Common myeloid progenitor, CD34-positive (primary cell): Measurements from ENCODE around the gene CDK19.

Source experiments
- CTCF ChIA-PET: fragments of 350-600 bp; sonication (Branson Sonifier 250); formaldehyde crosslinking; loops from one replicate; lab custom pipeline; 2021; ENCODE audit warnings: antibody characterized with exemption; lab: Charles Lee
- POLR2A ChIA-PET: fragments of 350-600 bp; sonication (Branson Sonifier 250); formaldehyde crosslinking; loops from one replicate; lab custom pipeline; 2021; ENCODE audit warnings: antibody characterized with exemption; lab: Charles Lee
- DNase-seq, 3 donors: peaks; one replicate each; pipeline versions ENCODE4 v3.0.0 to v3.0.0-alpha.2; 2013
- H3K27ac ChIP-seq, 2 experiments: 1 replicate in 1 of 2; 2 replicates in 1 of 2; pipeline ENCODE4 v1.7.0; 2013; ENCODE audit warnings: inconsistent platforms in 2 of 2, low read length in 2 of 2, mild to moderate bottlenecking in 2 of 2, low read depth in 1 of 2, moderate library complexity in 1 of 2; ENCODE audit not compliant: severe bottlenecking in 2 of 2, insufficient read depth in 1 of 2, poor library complexity in 1 of 2
- H3K27me3 ChIP-seq, 5 experiments: replicated peaks in 2 of 5; 1 replicate in 3 of 5; 2 replicates in 2 of 5; pipeline versions ENCODE4 v1.6.1 to v1.7.0; 2013; ENCODE audit warnings: low read length in 4 of 5, mild to moderate bottlenecking in 2 of 5, moderate library complexity in 2 of 5, inconsistent platforms in 1 of 5; ENCODE audit not compliant: insufficient read depth in 5 of 5, control insufficient read depth in 4 of 5
- H3K36me3 ChIP-seq, 4 experiments: 1 replicate in 2 of 4; 2 replicates in 2 of 4; pipeline versions ENCODE4 v1.6.1 to v1.7.0; 2013; ENCODE audit warnings: low read length in 3 of 4, control low read depth in 1 of 4, mild to moderate bottlenecking in 1 of 4; ENCODE audit not compliant: control insufficient read depth in 4 of 4, insufficient read depth in 4 of 4
- H3K4me1 ChIP-seq, 4 experiments: 1 replicate in 3 of 4; 2 replicates in 1 of 4; pipeline versions ENCODE4 v1.6.1 to v1.7.1; 2013; ENCODE audit warnings: low read length in 3 of 4, mild to moderate bottlenecking in 3 of 4, control low read depth in 1 of 4, inconsistent platforms in 1 of 4, moderate library complexity in 1 of 4; ENCODE audit not compliant: control insufficient read depth in 4 of 4, insufficient read depth in 4 of 4; ENCODE audit errors: control extremely low read depth in 1 of 4
- H3K4me3 ChIP-seq, 7 experiments: 1 replicate in 4 of 7; 2 replicates in 3 of 7; pipeline versions ENCODE4 v1.5.1 to v1.7.0; 2013; ENCODE audit warnings: mild to moderate bottlenecking in 7 of 7, low read length in 6 of 7, moderate library complexity in 6 of 7, inconsistent platforms in 2 of 7, low read depth in 2 of 7, control low read depth in 1 of 7; ENCODE audit not compliant: insufficient read depth in 4 of 7, control insufficient read depth in 1 of 7; ENCODE audit errors: extremely low read depth in 1 of 7
- H3K9me3 ChIP-seq, 5 experiments: 1 replicate in 4 of 5; 2 replicates in 1 of 5; pipeline versions ENCODE4 v1.6.1 to v1.7.1; 2013; ENCODE audit warnings: low read length in 4 of 5, mild to moderate bottlenecking in 2 of 5, inconsistent platforms in 1 of 5, low read depth in 1 of 5, moderate library complexity in 1 of 5; ENCODE audit not compliant: control insufficient read depth in 4 of 5, insufficient read depth in 2 of 5; ENCODE audit errors: control extremely low read depth in 1 of 5
- WGBS: methylation state at CpG from one replicate; pipeline ENCODE4 v1.1.5; 2013; ENCODE audit not compliant: insufficient coverage; 5-methylcytosine and 5-hydroxymethylcytosine counted together

The CDK19 gene

DNA sequence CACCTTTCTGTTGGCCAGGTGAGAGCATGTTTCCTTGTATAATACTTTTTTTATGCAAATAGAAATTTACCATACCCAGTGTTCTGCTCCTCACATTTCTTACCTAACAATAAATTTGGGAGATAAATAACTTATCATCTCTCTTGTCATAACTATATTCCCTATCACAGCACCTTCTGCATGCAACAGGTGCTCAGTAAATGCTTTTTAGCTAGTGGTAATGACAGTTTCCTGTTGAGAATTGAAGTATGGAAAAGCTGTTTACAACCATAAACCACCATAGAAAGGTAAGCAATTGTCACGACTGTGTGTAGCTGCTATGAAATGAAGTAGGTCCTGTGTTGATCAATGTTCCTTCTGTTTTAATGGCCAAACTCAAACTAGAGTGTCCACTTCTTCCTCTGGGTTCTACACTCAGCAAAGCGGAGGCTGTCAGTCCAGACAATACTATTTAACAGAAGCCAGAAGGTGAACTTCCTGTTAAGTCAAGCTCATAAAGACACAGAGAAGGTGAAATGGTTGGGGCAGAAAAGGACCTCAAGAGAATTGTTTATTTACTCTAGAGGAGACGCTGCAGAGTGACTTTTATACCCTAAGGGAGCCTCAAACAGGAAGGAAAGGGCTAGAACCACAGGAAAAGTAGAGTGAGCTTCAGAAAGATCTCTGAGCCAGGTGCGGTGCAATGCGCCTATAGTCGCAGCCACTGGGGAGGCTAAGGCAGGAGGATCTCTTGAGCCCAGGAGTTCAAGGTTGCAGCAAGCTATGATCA is 254.8 kb downstream of the CDK19 start:
- POLR2A ChIA-PET, result no interaction called here
- Histone ChIP-seq H3K27ac (no peak overlapping the region), H3K36me3 (no peaks in the 10 kb centered on the region), H3K4me3 (no peak overlapping the region), H3K27me3 (no peaks in the 10 kb centered on the region), H3K9me3 (peaks cover 0 to 3% (median 0%) of the 10 kb centered on the region in 5 experiments), H3K4me1 (peaks cover 5 to 16% (median 8%) of the 10 kb centered on the region in 4 experiments)
- CTCF ChIA-PET, result interaction anchor here (0.6 kb wide), 1 partner anchor 321 kb away, joined by 3 read pairs; no protein-coding TSS in a partner anchor
- DNase-seq, result peak in 2 of 3 donors; percentile 29 to 38
- 34% methylated on average over 5 of the region's 6 CpGs for WGBS
